ENCODE results near the gene BAIAP3.

DNA sequence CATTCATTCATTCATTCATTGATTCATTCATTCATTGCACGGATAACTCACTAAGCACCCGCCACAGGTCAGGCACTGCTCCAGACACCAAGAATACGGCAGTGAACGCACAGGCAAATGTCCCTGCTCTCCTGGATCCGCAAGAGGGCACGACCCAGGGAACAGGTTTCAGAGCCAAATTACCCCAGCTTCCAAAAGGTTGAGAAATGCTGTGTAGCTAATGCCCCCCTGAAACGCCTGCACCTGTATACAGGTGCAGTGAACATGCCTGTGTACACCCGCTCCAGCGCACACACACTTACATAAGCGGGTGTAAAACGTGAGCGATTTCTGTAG lies 33.6 kb upstream of the BAIAP3 start:
- TF ChIP-seq, protein P1, sequence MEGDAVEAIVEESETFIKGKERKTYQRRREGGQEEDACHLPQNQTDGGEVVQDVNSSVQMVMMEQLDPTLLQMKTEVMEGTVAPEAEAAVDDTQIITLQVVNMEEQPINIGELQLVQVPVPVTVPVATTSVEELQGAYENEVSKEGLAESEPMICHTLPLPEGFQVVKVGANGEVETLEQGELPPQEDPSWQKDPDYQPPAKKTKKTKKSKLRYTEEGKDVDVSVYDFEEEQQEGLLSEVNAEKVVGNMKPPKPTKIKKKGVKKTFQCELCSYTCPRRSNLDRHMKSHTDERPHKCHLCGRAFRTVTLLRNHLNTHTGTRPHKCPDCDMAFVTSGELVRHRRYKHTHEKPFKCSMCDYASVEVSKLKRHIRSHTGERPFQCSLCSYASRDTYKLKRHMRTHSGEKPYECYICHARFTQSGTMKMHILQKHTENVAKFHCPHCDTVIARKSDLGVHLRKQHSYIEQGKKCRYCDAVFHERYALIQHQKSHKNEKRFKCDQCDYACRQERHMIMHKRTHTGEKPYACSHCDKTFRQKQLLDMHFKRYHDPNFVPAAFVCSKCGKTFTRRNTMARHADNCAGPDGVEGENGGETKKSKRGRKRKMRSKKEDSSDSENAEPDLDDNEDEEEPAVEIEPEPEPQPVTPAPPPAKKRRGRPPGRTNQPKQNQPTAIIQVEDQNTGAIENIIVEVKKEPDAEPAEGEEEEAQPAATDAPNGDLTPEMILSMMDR (IDR thresholded peaks at IDR 0.05; ENCODE audit: borderline replicate concordance, extremely low read depth, low read length, poor library complexity, severe bottlenecking), result no peak
- no peak for TF ChIP-seq EZH2 (IDR thresholded peaks at IDR 0.05; ENCODE audit: borderline replicate concordance, low read depth, low read length, severe bottlenecking)
